PC-3 (cell line): ENCODE data around the gene BAG5. TPM values are rescaled to one million over a fixed set of nuclear protein-coding genes. Genes with fewer than 3 reads are reported as not detected.
A peak's percentile ranks its signal among the peaks of the same experiment; 100 is the strongest.
"Not testable (repeated sequence)": the region's sequence is repeated elsewhere in the genome, so short reads cannot be mapped to it uniquely, and the experiment has no call there.

Experiments
- ATAC-seq: fragments of 200-7000 bp; cut with Tn5 transposase; 2 replicates; pipeline ENCODE4 v1.9.1; 2020; ENCODE audit warnings: mild to moderate bottlenecking, moderate library complexity
- Bru-seq: library from RNA; stranded (reverse); fragments of 400-500 nt; gene quantifications from one replicate; lab custom pipeline; 2021; lab: Mats Ljungman, UMichigan
- BruChase-seq, 2 experiments: library from RNA; stranded (reverse); fragments of 400-500 nt; gene quantifications; one replicate each; lab custom pipeline; 2021; lab: Mats Ljungman, UMichigan
- BruUV-seq: library from RNA; stranded (reverse); fragments of 400-500 nt; replicated peaks from 2 replicates; lab custom pipeline; 2021; lab: Mats Ljungman, UMichigan
- CTCF ChIA-PET: fragments of 300-600 bp; sonication (Branson Sonifier 250); formaldehyde crosslinking; loops from one replicate; lab custom pipeline; 2022; ENCODE audit warnings: antibody characterized with exemption; lab: Charles Lee
- POLR2A ChIA-PET: fragments of 300-600 bp; sonication (Branson Sonifier 250); formaldehyde crosslinking; loops from one replicate; lab custom pipeline; 2022; ENCODE audit warnings: antibody characterized with exemption; ENCODE audit not compliant: unreplicated experiment; lab: Charles Lee
- DNase-seq: peaks from one replicate; pipeline ENCODE4 v3.0.0-alpha.2; 2015
- H2AFZ ChIP-seq: fragments of 300-600 bp; sonication (generic); 2 replicates; pipeline ENCODE4 v1.6.0; 2016; ENCODE audit warnings: antibody characterized with exemption, low read length
- H3F3A ChIP-seq: fragments of 300-600 bp; sonication (generic); one replicate; pipeline ENCODE4 v1.6.0; 2017; ENCODE audit warnings: antibody characterized with exemption, low read length, control low read depth, mild to moderate bottlenecking; ENCODE audit not compliant: unreplicated experiment
- H3K27ac ChIP-seq: fragments of 300-600 bp; sonication (generic); 2 replicates; pipeline ENCODE4 v1.5.1; 2016; ENCODE audit warnings: mild to moderate bottlenecking, low read length
- H3K27me3 ChIP-seq: fragments of 300-600 bp; sonication (generic); 2 replicates; pipeline ENCODE4 v1.6.1; 2016; ENCODE audit warnings: low read length, mixed read lengths
- H3K36me3 ChIP-seq: fragments of 300-600 bp; sonication (generic); 2 replicates; pipeline ENCODE4 v1.6.1; 2016; ENCODE audit warnings: low read depth, mixed run types, low read length, mixed read lengths
- H3K4me1 ChIP-seq: fragments of 300-600 bp; sonication (generic); 2 replicates; pipeline ENCODE4 v1.5.1; 2016; ENCODE audit warnings: low read length; ENCODE audit not compliant: insufficient read depth
- H3K4me2 ChIP-seq: fragments of 300-600 bp; sonication (generic); 2 replicates; pipeline ENCODE4 v1.6.0; 2016; ENCODE audit warnings: low read length
- H3K4me3 ChIP-seq: fragments of 300-600 bp; sonication (generic); 2 replicates; pipeline ENCODE4 v1.5.1; 2016; ENCODE audit warnings: mild to moderate bottlenecking, low read length, mixed read lengths
- H3K79me2 ChIP-seq: fragments of 300-600 bp; sonication (generic); 2 replicates; pipeline ENCODE4 v1.6.1; 2017; ENCODE audit warnings: low read length, mixed read lengths
- H3K9ac ChIP-seq: fragments of 300-600 bp; sonication (generic); 2 replicates; pipeline ENCODE4 v1.6.0; 2016; ENCODE audit warnings: mild to moderate bottlenecking, low read length
- H3K9me2 ChIP-seq: fragments of 300-600 bp; sonication (generic); replicated peaks from 2 replicates; pipeline ENCODE4 v1.6.1; 2016; ENCODE audit warnings: mixed run types, low read length, mixed read lengths
- H3K9me3 ChIP-seq: fragments of 300-600 bp; sonication (generic); 2 replicates; pipeline ENCODE4 v1.6.1; 2016; ENCODE audit warnings: low read length, mixed read lengths
- H4K20me1 ChIP-seq: fragments of 300-600 bp; sonication (generic); 2 replicates; pipeline ENCODE4 v1.6.1; 2016; ENCODE audit warnings: low read length, mixed read lengths
- EZH2 ChIP-seq: fragments of 300-600 bp; sonication (generic); IDR thresholded peaks from one replicate; pipeline ENCODE4 v1.6.1; 2017; ENCODE audit warnings: antibody characterized with exemption, mild to moderate bottlenecking, low read length; ENCODE audit not compliant: unreplicated experiment
- EZH2phosphoT487 ChIP-seq: fragments of 300-600 bp; sonication (generic); IDR thresholded peaks from 2 replicates; pipeline ENCODE4 v1.6.1; 2018; ENCODE audit warnings: mild to moderate bottlenecking, antibody characterized with exemption, low read length, borderline replicate concordance
- intact Hi-C: fragments of 100-400 bp; cut with micrococcal nuclease; formaldehyde crosslinking; loops from 2 replicates; pipeline ENCODE4 v1.9.0; 2023
- long read RNA-seq: library from polyadenylated mRNA; unstranded; transcript quantifications from one replicate; pipeline ENCODE4 v2.0.0, GENCODE V29; 2021; ENCODE audit not compliant: unreplicated experiment
- total RNA-seq: library from RNA; depleted of rRNA; stranded (reverse); fragments of >200 nt; gene quantifications from 2 replicates; pipeline ENCODE4 v1.2.3, GENCODE V29; 2014; rRNA removed
- TF ChIP-seq, protein P1 (sequence below): fragments of 300-600 bp; sonication (generic); conservative IDR thresholded peaks from 2 replicates; pipeline ENCODE4 v1.5.1; 2017; ENCODE audit warnings: antibody characterized with exemption, low read depth, mild to moderate bottlenecking, low read length

The BAG5 gene, protein sequence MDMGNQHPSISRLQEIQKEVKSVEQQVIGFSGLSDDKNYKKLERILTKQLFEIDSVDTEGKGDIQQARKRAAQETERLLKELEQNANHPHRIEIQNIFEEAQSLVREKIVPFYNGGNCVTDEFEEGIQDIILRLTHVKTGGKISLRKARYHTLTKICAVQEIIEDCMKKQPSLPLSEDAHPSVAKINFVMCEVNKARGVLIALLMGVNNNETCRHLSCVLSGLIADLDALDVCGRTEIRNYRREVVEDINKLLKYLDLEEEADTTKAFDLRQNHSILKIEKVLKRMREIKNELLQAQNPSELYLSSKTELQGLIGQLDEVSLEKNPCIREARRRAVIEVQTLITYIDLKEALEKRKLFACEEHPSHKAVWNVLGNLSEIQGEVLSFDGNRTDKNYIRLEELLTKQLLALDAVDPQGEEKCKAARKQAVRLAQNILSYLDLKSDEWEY
- total RNA-seq (28.1 and 33.0 TPM in 2 replicates), Bru-seq, nascent RNA (percentile 94 among the genes with signal in this experiment), BruChase-seq, experiment 1, labeled RNA remaining after a 6-hour chase (percentile 99 among the genes with signal in this experiment), BruChase-seq, experiment 2, labeled RNA remaining after a 2-hour chase (percentile 99 among the genes with signal in this experiment)
- long read RNA-seq, full-length matches to known transcripts, result 138 of 158 reads
- long read RNA-seq, partial matches to known transcripts, result 0 of 158 reads
- long read RNA-seq, other reads (novel, unspliced or antisense), result 20 of 158 reads

DNA sequence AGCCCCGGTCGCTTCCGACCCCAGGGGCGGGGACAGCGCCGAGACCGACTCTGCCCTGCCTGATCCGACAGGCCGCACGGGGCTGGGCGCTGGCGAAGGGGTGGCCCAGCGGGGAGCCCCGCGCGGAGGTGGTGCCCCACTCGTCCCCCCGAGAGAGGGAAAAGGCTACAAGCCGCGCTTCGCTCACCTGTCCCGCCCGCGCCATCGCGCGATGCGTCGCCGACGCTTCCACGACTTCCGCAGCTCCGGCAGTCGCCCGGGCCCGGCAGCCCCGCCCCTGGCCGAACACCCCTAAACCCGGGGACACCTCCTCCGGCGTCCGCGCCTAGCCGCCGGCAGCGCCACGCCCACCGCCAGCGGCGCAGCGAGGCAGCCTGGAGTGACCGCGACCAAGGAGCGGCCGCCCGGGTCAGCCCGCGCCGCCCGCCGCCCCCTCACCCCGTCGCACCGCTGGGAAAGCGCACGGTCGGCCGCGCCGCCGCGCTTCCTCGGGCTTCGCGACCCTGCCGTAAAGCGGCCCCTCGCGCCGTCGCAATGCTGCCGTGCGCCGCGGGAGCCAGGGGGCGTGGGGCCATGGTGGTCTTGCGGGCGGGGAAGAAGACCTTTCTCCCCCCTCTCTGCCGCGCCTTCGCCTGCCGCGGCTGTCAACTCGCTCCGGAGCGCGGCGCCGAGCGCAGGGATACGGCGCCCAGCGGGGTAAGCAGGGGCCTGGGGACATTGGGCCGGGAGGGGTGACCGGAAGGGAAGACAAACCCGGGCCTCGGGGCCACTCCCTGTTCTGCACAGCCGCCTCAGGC, at the start of gene BAG5, which contains the start of gene COA8:
Gene BAG5, minus strand, starts transcription at position 229 of the 797 bp plus-strand sequence. CDS start 1,493 bp downstream, outside the sequence.
Gene COA8, plus strand, starts transcription at position 532 of the 797 bp plus-strand sequence. Its CDS starts 42 bp downstream, at position 574.
- H3F3A ChIP-seq, result no peaks in the 10 kb centered on the region
- H3K36me3 ChIP-seq, result peaks cover 24% of the 10 kb centered on the region
- peak within 1 kb of the TSS; percentile 80 for H2AFZ ChIP-seq
- ChIA-PET POLR2A (interaction anchor here (0.6 to 1.5 kb wide), 2 partner anchors 11 to 42 kb away, joined by 3 to 4 read pairs; no protein-coding TSS in a partner anchor), CTCF (no interaction called here)
- H3K4me3 ChIP-seq, result peak within 1 kb of the TSS; percentile 89
- H3K4me2 ChIP-seq, result peak within 1 kb of the TSS; percentile 92
- peaks cover 97% of the 10 kb centered on the region for H3K79me2 ChIP-seq
- DNase-seq, result peak; percentile 79
- peak; percentile 57 for ATAC-seq
- H3K27me3 ChIP-seq, result no peaks in the 10 kb centered on the region
- H3K9me2 ChIP-seq, result no peaks in the 10 kb centered on the region
- no peak for TF ChIP-seq EZH2
- TF ChIP-seq EZH2phosphoT487, result no peak
- TF ChIP-seq, protein P1, sequence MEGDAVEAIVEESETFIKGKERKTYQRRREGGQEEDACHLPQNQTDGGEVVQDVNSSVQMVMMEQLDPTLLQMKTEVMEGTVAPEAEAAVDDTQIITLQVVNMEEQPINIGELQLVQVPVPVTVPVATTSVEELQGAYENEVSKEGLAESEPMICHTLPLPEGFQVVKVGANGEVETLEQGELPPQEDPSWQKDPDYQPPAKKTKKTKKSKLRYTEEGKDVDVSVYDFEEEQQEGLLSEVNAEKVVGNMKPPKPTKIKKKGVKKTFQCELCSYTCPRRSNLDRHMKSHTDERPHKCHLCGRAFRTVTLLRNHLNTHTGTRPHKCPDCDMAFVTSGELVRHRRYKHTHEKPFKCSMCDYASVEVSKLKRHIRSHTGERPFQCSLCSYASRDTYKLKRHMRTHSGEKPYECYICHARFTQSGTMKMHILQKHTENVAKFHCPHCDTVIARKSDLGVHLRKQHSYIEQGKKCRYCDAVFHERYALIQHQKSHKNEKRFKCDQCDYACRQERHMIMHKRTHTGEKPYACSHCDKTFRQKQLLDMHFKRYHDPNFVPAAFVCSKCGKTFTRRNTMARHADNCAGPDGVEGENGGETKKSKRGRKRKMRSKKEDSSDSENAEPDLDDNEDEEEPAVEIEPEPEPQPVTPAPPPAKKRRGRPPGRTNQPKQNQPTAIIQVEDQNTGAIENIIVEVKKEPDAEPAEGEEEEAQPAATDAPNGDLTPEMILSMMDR, result no peak
- no peaks in the 10 kb centered on the region for H3K9me3 ChIP-seq
- intact Hi-C loops, result no loop called here
- H3K4me1 ChIP-seq, result peaks cover 41% of the 10 kb centered on the region
- peak within 1 kb of the TSS; percentile 84 for H3K27ac ChIP-seq
- H3K9ac ChIP-seq, result peak within 1 kb of the TSS; percentile 97
- H4K20me1 ChIP-seq, result peaks cover 32% of the 10 kb centered on the region
- no TSS peak for BruUV-seq

DNA sequence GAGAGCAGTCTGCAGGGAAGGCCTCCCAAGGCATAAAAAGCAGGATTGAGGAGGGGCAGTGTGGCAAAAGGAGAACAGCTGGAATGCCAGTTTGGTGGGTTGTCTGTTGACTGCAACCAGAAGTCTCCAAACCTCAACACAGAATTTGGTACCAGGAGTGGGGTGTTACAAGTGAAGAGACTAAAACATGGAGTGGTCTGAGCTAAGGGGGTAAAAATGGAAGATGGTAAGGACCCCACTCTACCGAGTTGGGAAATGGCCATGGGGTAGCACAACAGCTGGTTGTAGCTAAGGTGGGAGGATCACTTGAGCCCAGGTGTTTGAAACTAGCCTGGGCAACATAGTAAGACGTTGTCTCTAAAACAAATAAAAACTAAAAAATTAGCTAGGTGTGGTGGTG, 48.8 kb upstream of the BAG5 start:
- no peak for ATAC-seq

DNA sequence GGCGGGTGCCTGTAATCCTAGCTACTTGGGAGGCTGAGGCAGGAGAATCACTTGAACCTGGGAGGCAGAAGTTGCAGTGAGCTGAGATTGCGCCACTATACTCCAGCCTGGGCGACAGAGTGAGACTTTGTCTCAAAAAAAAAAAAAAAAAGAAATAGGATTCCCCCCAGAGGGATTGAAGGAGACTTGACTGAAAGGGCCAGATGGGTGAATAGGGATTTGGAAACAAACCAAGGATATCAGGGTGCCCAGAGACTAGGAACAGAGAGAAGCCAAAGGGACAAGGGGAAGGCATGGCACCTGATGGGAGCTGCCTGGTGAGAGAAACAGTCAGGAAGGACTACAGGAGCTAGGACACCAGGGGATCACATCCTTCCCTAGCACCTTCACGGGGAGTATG, 46.6 kb upstream of the BAG5 start:
- POLR2A ChIA-PET, H3K9ac ChIP-seq, H3K27me3 ChIP-seq, DNase-seq, H3K4me3 ChIP-seq, CTCF ChIA-PET, ATAC-seq, intact Hi-C loops, H2AFZ ChIP-seq, H3F3A ChIP-seq, H3K27ac ChIP-seq, H3K36me3 ChIP-seq, H3K4me2 ChIP-seq, H3K9me3 ChIP-seq, H3K79me2 ChIP-seq, H3K9me2 ChIP-seq, H4K20me1 ChIP-seq, BruUV-seq: not testable (repeated sequence)
- H3K4me1 ChIP-seq, result peaks cover 13% of the 10 kb centered on the region

More for the DNA sequence above, 48.8 kb upstream of the BAG5 start:
- no peaks in the 10 kb centered on the region for H3K9me2 ChIP-seq
- no TSS peak for BruUV-seq
- no peak for DNase-seq
- ChIA-PET POLR2A (no interaction called here), CTCF (no interaction called here)
- H3K4me3 ChIP-seq, result no peak overlapping the region
- no peak overlapping the region for H3K9ac ChIP-seq
- peaks cover 13% of the 10 kb centered on the region for H3K4me1 ChIP-seq
- no peak overlapping the region for H2AFZ ChIP-seq
- no peaks in the 10 kb centered on the region for H3K27me3 ChIP-seq
- peaks cover 4% of the 10 kb centered on the region; the same call in 1 of the 2 replicates for H3K9me3 ChIP-seq
- intact Hi-C loops, result no loop called here
- H3F3A ChIP-seq, result no peaks in the 10 kb centered on the region
- H3K36me3 ChIP-seq, result no peaks in the 10 kb centered on the region
- H4K20me1 ChIP-seq, result no peaks in the 10 kb centered on the region
- TF ChIP-seq EZH2phosphoT487, result no peak
- TF ChIP-seq EZH2, result no peak
- TF ChIP-seq, protein P1, result no peak
- H3K4me2 ChIP-seq, result no peak overlapping the region
- H3K79me2 ChIP-seq, result no peaks in the 10 kb centered on the region
- H3K27ac ChIP-seq, result no peak overlapping the region
